Measurements from ENCODE around the gene SORD.
"Not testable (repeated sequence)": the region's sequence is repeated elsewhere in the genome, so short reads cannot be mapped to it uniquely, and the experiment has no call there.

SORD gene

DNA sequence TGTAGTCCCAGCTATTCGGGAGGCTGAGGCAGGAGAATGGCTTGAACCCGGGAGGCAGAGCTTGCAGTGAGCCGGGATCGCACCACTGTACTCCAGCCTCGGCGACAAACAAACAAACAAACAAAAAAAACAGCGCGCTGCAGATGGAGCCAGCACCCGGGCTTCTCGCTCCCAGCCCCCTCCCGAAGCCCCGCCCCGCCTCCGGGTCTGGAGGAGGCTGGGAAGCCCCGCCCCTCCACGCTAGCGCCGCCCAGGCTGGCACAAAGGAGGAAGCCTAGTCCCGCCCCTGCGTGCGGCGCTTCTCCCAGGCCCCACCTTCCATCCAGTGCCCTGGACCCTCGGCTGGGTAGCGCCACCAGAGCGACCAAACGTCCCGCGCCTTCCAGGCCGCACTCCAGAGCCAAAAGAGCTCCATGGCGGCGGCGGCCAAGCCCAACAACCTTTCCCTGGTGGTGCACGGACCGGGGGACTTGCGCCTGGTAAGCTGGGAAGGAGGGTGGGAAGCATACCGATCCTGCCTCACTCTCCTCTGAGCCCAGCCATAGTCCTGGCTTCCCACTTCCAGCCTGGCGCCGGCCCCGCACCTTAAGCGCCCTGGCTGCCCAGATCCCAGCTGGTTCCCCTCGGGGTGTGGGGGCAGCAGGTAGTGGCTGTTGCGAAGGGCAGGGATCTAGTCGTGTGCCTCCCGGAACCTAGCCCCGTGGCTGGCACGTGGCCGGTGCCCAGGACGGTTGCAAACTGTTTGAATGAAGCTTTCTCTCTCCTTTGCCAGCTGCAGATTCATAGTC is at the start of gene SORD:
Gene SORD, plus strand, starts transcription at position 325 of the 788 bp plus-strand sequence. Its CDS starts 89 bp downstream, at position 414.
- DNase-seq (ENCODE audit: low spot score): peak; percentile 85

DNA sequence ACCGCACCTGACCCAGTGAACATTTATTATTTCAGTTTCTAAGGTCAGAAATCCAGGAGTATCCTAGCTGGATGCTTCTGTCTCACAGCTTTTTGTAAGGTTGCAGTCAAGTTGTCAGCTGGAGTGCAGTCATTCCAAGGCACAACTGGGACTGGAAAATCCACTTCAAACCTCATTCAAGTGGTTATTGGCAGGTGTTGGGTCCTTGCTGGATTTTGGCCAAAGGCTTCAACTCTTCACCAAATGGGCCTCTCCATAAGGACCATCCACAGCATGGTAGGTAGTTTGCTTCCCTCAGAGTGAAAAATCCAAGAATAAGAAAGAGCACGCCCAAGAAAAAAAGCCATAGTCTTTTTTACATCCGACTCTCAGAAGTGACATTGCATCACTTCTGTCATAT is 46.8 kb upstream of the SORD start:
- not testable (repeated sequence) for DNase-seq (ENCODE audit: low spot score)

DNA sequence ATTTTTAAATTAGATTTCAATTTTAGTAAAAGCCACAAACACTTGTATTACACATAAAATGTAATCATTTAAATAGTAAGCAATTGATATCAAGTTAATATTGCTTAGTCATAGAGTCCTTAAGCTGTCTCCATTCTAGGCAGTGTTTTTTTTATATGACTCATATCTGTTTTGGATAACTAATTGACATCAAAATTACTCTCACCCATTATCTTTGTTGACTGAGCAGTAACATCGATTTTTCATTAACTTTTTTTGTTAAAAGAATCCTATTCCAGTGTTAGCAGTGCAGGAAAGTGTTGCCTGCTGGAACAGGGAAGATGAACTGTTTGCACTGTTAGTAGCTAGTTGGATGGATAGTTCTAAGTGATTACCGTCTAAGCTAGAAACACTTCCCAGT is 45.2 kb upstream of the SORD start:
- DNase-seq (ENCODE audit: low spot score): not testable (repeated sequence)

DNA sequence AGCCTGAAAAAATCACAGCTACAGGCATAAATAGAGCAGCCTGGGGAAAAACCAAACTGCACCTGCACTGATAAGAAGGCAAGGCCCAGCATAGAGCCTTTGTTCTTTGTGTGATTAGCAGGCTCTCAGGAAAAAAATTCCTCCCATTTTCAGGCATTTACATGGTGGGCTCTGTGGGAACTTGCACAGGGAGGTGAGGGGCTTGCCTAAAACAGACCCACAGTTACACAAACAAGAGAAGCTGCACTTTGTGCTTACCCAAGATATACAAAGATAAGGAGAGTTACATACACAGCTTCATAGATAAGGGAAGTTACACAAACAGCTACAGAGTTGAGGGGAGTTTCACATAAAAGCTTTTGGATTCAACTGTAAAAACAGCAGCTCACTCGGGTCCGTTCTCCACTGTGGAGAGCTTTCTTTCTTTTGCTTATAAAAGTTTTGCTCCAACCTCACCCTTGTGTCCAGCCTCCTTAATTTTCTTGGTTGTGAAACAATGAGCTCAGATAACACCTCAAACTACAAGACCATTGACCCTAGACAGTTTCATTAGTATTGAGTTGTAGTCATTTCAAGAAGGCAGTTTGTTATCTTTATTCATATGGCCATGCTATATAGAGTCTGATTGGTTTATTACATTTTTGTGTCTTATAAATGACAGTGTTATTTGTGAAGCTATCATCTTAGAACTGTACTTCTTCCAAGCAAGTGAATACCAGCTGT is 43.2 kb upstream of the SORD start:
- not testable (repeated sequence) for DNase-seq (ENCODE audit: low spot score)

DNA sequence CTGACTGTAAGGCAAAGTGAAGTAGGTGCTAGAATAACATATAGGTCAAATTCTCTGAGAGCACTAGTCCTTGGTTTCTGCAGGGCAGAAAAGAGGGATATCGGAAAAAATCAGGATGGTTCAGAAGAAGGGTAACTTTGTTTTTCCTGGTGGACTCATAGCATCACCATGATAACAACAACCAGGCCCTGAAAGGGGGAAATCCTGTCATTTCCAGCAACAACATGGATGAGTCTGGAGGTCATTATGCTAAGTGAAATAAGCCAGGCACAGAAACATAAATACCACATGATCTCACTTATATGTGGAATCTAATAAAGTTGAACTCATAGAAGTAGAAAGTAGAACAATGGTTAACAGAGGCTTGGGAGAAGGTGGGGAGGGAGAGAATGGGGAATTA is 38.9 kb upstream of the SORD start:
- DNase-seq (ENCODE audit: low spot score): not testable (repeated sequence)

DNA sequence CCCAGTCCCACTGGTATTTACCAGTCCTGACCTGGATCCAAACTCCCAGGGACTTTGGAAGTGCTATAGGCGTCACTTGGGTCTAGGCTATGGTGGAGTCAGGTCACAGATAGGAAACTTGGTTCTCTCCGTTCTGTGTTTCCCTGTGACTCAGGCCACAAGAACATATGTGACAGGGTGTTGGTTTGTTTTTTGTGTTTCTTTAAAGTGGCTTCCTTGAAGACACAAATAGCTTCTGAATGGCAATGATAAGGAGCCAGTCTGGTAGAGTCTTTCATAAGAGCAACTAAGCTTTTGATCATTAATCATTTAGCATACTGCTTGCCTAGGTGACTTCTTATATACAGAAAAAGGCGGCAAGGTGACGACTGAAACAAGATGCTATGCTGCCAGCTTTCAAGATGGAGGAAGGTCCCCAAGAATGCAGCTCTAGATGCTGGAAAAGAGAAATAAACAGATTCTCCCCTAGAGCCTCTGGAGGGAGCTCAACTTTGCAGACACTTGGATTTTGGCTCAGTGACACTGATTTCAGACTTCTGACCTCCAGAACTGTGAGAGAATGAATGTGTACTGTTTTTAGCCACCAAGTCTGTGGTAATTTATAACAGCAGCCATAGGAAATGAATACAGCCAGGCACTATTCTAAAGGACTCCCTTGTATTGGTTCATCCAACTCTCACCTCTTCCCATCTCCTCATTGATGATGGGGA is 36.5 kb upstream of the SORD start:
- DNase-seq (ENCODE audit: low spot score): not testable (repeated sequence)

DNA sequence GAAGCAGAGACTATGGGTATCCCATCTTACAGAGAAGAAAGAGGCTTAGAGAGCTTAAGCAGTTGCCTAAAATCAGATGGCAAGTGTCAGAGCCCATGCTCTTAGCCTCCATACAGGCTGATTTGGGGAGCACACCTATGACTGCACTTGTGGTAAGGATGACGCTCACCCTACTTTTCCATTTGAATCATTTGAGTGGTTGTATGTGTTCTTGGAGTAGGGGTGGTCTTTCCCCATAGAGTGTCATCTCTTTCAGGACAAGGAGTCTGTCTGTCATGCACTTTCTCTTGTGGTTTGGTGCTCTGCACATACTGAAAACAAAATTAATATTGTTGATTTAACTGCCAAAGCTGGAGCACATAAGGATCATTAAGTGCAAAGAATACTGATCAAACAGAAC is 35.3 kb upstream of the SORD start:
- not testable (repeated sequence) for DNase-seq (ENCODE audit: low spot score)

DNA sequence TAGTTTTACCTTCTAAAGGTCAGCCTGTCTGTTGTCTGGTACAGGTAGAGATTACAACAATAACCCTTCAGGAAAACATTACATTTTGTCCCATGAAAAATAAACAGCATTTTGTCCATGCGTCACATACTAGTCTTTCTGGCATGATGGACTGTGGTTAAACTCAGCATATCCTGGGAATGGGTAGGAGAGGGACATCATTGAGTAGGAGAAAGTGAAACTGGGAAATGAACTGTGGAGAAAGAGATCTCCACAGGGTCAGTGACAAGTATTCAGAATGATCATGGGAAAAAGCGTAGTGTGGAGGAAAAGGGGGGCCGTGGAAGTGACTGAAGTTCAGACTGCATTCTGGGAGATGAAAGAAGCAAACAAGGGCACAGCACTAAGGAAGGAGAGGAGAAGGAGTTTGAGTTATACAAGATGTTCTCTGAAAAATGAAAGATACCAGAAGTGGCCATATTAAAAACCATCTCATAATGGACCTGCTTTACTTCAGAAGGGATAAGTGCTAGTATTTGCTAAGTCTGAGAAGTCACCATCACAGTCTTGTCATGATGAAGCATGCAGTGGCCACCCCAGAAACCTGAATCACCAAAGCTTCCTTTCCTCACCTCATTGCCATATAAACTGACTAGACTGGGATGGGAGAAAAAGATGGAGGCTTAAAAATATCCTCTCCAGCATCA is 34.7 kb upstream of the SORD start:
- not testable (repeated sequence) for DNase-seq (ENCODE audit: low spot score)

DNA sequence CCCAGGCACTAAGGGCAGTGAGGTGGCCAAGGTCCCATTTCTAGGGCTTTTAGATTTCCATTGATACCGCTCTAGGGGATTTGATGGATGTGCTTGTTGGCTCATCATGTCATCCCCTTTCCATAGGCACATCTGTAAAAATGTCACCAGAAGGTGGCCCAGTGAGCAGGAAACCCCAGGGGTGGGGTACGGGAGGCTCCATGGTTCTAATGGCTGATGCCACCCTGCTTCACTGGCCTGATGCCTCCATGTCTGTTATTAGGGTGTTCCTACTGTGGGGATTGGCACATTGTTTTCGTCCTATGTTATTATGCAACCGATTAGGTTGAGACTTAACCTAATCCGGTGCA is 34.1 kb upstream of the SORD start:
- DNase-seq (ENCODE audit: low spot score): not testable (repeated sequence)

DNA sequence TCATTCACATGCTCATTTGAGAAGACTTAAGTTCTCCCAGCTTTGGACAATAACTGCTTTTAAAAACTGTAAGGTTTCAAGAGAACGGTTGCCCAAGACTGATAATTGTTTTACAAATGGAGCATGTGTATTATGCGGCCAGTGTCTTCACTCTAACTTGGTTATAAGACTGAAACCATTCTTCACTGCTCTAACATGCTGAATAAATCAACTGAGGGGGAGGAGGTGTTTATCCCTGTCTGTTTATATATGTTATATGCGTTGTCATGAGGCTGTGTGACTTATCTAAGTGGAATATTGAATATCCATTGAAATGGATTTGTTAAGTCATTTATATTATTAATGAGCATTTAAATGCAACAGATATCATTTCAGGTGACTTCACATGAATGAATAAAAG is 25.4 kb upstream of the SORD start:
- not testable (repeated sequence) for DNase-seq (ENCODE audit: low spot score)

DNA sequence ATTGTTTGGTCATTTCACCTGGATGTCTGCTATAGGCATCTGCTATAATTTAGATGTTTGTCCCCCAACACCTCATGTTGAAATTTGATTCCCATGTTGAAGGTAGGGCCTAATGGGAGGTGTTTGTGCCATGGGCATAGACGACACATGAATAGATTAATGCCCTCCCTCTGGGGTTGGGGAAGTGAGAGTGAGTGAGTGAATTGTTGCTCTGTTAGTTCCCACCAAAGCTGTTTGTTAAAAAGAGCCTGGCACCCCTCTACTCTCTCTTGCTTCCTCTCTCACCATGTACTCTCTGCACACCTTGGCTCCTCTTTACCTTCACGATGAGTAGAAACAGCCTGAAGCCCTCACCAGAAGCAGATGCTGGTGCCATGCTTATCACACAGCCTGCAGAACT is 23.9 kb upstream of the SORD start:
- no peak for DNase-seq (ENCODE audit: low spot score)

DNA sequence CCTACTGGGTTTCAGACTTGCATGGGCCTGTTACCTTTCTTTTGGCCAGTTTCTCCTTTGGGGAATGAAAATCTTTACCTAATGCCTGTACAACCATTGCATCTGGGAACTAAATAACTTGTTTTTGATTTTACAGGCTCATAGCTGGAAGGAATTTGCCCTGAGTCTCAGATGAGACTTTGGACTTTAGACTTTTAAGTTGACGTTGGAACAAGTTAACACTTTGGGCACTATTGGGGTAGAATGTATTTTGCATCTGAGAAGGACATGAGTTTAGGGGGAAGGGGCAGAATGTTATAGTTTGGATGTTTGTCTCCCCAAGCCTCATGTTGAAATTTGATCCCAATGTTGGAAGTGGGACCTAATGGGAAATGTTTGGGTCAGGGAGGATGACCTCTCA is 21.8 kb upstream of the SORD start:
- not testable (repeated sequence) for DNase-seq (ENCODE audit: low spot score)

DNA sequence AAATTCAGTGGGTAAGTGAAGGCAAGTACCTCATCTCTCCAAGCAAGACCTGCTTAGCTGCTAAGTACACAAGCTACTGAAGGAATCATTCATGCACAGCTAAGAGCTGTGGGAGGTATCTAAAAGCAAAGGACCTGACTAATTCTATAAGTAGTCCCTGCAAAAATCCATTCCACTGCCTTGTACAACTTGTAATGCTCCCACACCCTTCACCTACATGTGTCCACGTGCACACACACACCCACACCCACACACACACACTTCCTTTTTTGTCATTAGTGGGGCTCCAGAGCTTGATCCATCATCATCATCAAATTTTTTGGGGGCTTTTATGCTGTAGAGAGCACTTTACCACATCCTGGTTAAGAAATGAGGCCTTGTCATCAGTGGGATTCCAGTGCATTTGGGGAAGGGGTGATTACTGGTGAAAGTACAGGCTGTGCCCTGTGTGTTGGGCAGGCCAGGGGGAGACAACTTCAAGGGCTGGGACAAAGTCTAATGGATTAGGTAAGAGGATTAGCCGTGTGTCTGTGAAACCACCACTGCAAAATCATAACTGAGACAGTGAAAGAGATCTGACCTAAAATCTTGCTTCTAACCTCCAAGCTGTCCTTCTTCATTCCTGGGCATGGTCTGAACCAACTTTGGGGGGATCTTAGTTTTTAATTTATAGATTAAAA is 19.1 kb upstream of the SORD start:
- not testable (repeated sequence) for DNase-seq (ENCODE audit: low spot score)

DNA sequence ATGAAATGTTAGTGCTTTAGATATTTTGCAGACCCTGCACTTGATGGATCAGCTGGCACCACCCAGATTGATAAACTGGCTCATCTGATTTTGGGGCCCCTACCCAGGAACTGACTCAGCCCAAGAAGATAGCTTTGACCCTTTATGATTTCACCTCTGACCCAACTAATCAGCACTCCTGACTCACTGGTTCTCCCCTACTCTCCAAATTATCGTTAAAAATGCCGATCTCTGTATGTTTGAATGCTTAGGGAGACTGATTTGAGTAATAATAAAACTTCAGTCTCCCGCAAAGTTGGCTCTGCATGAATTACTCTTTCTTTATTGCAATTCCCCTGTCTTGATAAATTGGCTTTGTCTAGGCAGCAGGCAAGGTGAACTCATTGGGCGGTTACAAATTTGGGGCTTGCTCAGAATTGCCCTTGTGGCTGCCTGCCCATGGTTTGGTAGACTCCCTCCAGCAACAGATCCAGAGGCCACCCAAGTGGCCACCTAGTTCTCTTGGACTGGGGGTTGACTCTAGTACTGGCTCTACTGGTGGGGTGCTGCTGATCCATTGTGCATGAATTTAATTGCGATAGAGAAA is 18.3 kb upstream of the SORD start:
- not testable (repeated sequence) for DNase-seq (ENCODE audit: low spot score)

DNA sequence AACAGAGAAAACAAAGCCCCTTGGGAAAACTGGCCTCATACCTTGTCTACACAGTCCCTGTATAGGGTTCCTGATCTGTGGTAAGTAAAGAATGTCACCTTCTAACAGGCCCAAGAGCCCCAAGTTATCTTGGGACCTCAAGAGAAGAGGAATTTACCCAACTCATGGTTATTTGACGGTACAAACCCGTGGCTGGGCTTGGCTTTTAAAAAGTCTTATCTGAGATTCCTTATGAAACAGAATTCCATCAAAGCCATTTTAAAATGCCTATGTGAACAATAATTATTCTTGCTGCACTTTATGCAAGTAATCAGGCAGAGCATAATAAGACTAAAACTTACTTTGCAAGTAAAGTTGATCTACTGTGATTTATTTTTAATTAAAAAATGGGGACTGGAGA is 13.9 kb upstream of the SORD start:
- DNase-seq (ENCODE audit: low spot score): no peak

DNA sequence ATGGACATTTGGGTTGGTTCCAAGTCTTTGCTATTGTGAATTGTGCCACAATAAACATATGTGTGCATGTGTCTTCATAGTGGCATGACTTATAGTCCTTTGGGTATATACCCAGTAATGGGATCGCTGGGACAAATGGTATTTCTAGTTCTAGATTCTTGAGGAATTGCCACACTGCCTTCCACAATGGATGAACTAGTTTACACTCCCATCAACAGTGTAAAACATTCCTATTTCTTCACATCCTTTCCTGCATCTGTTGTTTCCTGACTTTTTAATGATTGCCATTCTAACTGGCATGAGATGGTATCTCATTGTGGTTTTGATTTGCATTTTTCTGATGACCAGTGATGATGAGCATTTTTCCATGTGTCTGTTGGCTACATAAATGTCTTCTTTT is 7.9 kb upstream of the SORD start:
- not testable (repeated sequence) for DNase-seq (ENCODE audit: low spot score)

DNA sequence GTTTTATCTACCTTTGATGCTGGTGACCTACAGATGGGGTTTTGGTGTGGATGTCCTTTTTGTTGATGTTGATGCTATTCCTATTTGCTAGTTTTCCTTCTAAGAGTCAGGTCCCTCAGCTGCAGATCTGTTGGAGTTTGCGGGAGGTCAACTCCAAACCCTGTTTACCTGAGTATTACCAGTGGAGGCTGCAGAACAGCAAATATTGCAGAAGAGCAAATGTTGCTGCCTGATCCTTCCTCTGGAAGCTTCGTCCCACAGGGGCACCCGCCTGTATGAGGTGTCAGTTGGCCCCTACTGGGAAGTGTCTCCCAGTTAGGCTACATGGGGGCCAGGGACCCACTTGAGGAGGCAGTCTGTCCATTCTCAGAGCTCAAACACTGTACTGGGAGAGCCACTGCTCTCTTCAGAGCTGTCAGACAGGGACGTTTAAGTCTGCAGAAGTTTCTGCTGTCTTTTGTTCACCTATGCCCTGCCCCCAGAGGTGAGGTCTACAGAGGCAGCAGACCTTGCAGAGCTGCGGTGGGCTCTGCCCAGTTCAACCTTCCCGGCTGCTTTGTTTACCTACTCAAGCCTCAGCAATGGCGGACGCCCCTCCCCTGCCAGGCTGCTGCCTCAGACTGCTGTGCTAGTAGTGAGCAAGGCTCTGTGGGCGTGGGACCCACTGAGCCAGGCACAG is 2.6 kb upstream of the SORD start:
- not testable (repeated sequence) for DNase-seq (ENCODE audit: low spot score)

DNA sequence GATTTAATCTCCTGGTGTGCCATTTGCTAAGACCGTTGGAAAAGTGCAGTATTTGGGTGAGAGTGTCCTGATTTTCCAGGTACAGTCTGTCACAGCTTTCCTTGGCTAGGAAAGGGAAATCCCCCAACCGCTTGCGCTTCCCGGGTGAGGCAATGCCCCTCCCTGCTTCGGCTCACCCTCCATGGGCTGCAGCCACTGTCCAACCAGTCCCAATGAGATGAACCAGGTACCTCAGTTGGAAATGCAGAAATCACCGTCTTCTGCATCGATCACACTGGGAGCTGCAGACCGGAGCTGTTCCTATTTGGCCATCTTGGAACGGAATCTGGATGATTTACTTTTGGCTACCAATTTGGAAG is 2.1 kb upstream of the SORD start:
- DNase-seq (ENCODE audit: low spot score): not testable (repeated sequence)

DNA sequence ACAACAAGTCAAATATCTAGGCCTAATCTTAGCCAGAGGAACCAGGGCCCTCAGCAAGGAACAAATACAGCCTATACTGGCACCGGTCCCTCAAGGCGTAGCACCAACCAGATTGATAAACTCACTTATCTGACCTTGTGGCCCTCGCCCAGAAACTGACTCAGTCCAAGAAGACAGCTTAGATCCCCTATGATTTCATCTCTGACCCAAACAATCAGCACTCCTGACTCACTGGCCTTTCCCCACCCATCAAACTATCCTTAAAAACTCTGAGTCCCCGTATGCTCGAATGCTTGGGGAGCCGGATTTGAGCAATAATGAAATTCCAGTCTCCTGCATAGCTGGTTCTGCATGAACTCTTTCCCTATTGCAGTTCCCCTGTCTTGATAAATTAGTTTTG is 1.6 kb upstream of the SORD start:
- DNase-seq (ENCODE audit: low spot score): no peak

DNA sequence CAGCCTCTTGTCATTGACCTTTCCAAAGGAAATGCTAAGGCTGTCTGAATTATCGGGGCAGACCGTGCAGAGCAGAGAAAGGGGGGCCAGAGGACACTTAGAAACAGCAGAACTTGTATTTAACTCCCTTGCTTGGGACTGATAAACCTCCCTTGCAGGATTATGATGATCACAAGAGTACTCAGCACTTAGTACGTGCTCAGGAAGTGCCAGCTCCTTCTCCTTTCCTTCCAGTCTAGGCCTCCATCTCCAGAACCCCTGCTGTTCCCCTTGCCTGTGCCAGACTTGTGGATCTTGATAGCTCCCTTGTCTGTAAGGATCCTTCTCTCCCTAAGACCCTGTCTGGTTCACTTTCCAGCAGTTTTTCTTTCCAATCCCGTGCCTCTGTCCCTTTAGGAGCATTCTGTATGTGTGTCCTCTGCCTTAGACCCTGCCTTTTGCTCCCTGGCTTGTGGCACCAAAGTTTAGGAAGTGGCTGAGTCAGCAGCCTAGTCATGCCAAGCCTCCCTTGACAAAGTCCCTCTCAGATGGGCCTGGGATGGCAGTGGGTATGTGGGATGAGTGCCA is 747 bp downstream of the SORD start:
- no peak for DNase-seq (ENCODE audit: low spot score)
